GM18873 (cell line): Measurements from ENCODE around the gene DNAJB1.

Source experiments
- ATAC-seq: cut with Tn5 transposase; IDR thresholded peaks from one replicate; pipeline ENCODE4 v1.9.1; 2021; ENCODE audit warnings: mild to moderate bottlenecking, moderate library complexity, moderate number of reproducible peaks; ENCODE audit not compliant: unreplicated experiment, low FRiP score

DNAJB1 gene

GRCh38 chr19:14475251-14476073 is 42.7 kb downstream of the DNAJB1 start, which contains the start of gene PTGER1:
PTGER1 (minus strand) TSS chr19:14475354; CDS start chr19:14474320, 1,034 bp downstream.
- no peak for ATAC-seq

DNA sequence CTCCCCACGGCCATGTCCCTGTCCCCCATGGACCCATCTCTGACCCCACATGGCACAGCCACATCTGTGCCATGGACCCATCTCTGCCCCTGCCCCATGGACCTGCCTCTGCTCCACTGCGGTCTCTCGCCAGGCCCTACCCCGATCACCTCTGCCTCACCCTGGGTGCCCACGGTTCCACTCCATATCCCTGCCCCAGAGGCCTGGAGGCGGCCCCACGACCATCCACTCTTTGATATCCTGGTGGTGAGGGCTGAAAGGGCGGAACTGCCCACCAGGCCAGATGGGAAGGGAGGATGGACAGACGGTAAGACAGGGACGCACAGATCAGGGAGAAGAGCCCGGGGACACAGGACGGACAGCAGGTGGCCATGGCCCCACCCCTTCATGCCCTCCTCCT is 43.4 kb downstream of the DNAJB1 start:
- no peak for ATAC-seq

- no peak for ATAC-seq
Measured at GRCh38 chr19:14473978-14474578, 44.1 kb downstream of the DNAJB1 start.

- no peak for ATAC-seq
Measured at GRCh38 chr19:14473073-14473977, 44.9 kb downstream of the DNAJB1 start.

DNA sequence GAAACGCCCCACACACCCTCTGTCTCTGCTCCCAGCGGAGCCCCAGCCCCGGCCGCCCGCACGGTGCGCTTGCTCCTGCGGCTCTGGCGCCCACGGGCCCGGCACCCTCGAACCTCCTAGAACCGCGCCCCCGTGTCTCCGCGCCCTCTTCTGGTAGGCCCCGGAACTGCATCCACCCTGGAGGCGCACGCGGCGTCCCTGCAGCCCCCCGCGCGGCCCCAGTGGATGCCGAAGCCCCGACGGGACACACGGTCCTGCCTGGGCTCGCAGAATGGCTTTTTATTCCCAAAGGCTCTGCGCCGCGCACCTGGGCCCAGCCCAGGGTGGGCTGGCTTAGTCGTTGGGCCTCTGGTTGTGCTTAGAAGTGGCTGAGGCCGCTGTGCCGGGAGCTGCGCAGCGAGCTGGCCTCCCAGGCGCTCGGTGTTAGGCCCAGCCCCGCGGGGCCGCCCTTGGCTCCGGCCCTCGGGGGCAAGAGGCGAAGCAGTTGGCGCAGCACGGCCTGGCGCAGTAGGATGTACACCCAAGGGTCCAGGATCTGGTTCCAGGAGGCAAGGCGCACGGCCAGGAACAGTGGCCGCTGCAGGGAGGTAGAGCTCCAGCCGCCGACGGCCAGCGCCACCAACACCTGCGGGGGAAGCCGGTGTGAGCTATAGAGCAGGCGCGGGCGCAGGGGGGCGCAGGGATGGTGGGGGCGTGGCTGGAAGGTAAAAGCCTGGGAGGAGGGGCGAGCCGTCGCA is 45.8 kb downstream of the DNAJB1 start:
- no peak for ATAC-seq

DNA sequence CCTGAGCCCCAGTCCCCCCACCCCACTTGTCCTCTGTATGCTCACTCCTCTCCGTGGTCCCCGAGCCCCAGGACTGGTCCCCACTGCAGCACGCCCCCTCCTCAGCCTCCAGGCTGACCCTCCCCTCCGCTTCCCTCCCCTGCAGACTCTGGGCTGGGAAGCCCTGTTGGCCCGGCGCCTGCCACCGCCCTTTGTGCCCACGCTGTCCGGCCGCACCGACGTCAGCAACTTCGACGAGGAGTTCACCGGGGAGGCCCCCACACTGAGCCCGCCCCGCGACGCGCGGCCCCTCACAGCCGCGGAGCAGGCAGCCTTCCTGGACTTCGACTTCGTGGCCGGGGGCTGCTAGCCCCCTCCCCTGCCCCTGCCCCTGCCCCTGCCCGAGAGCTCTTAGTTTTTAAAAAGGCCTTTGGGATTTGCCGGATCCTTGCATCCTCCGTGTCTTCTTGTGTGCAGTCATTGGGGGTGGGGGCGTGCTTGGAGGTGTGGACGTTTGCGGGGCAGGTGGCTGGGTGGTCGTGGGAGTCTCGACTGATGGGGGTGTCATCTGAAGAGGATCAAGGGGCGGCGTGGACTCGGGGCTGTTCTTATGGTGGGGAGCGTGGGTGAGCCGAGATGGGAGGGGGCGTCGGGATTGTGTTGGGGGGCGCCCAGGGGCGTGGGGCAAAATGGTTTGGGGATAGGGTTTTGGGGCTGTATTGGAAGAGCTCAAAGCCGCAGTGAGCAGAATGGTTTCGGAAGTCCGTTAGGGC is 46.6 kb downstream of the DNAJB1 start:
- no peak for ATAC-seq

GRCh38 chr19:14470031-14470876 is 47.9 kb downstream of the DNAJB1 start:
- no peak for ATAC-seq

DNA sequence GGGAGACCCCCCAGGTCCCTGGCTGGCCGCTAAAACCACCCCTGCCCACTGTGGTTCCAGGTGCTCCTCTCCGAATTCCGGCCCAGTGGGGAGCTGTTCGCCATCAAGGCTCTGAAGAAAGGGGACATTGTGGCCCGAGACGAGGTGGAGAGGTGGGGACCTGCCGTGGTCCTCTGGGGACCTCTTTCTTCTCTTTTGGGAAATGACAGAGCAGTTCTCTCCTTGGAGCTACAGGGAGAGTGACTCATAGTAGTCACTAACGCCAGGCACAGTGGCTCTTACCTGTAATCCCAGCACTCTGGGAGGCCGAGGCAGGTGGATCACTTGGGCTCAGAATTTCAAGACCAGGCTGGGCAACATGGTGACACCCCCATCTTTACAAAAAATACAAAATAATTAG is 50.4 kb downstream of the DNAJB1 start:
- no peak for ATAC-seq

DNA sequence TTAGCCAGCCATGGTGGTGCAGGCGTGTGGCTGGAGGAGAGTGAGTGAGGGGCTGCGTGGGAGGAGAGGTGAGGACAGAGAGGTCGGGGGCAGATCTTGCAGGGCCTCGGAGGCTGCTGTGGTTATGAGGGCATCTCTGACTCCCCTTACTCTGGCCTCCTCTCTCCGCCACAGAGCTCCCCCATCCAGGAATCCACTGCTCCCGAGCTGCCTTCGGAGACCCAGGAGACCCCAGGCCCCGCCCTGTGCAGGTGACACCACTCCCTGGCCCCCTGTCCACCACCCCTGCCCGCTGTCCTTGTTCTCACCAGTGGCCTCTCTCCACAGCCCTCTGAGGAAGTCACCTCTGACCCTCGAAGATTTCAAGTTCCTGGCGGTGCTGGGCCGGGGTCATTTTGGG is 50.8 kb downstream of the DNAJB1 start:
- no peak for ATAC-seq
